Epidermal melanocyte (primary cell): ENCODE measurements around the gene SPRING1.
"Not testable (repeated sequence)": the region's sequence is repeated elsewhere in the genome, so short reads cannot be mapped to it uniquely, and the experiment has no call there.

Source experiments
- DNase-seq: peaks from one replicate; pipeline ENCODE4 v3.0.0; 2011; ENCODE audit warnings: low spot score; ENCODE audit not compliant: insufficient read length

Gene SPRING1

DNA sequence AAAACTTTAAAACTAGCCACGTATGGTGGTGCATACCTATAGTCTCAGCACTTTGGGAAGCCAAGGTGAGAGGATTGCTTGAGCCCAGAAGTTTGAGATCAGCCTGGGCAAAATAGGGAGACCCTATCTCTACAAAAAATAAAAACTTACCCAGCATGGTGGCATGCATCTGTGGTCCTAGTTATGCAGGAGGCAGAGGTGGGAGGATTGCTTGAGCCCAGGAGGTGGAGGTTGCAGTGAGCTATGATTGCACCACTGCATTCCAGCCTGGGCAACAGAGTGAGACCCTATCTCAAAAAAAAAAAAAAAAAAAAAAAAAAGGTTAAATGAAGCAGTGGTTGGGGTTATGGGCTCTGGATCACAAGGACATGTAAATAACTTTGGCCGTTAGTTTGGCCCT is 4.9 kb upstream of the SPRING1 start:
- not testable (repeated sequence) for DNase-seq

DNA sequence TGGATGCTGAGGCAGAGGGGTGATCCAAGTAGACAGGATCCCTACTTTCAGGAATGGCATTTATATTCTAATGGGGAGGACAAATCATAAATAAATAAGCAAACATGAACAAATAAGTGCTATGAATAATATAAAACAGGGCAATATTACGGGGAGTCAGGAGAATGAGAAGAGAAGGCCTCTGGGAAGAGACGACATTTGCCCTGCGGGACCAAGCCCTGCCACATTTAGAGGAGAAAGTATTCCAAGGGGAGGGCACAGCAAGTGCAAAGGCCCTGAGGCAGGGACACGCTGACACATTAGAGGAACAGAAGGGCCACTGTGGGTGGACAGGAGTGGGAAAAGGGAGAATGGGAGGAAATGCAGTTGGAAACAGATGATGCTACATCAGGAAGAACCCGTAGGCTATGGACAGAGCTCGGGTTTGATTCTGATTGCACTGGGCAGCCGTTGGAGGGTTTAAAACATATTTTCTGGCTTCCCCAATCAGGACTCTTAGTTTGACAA is 1.6 kb upstream of the SPRING1 start:
- no peak for DNase-seq

DNA sequence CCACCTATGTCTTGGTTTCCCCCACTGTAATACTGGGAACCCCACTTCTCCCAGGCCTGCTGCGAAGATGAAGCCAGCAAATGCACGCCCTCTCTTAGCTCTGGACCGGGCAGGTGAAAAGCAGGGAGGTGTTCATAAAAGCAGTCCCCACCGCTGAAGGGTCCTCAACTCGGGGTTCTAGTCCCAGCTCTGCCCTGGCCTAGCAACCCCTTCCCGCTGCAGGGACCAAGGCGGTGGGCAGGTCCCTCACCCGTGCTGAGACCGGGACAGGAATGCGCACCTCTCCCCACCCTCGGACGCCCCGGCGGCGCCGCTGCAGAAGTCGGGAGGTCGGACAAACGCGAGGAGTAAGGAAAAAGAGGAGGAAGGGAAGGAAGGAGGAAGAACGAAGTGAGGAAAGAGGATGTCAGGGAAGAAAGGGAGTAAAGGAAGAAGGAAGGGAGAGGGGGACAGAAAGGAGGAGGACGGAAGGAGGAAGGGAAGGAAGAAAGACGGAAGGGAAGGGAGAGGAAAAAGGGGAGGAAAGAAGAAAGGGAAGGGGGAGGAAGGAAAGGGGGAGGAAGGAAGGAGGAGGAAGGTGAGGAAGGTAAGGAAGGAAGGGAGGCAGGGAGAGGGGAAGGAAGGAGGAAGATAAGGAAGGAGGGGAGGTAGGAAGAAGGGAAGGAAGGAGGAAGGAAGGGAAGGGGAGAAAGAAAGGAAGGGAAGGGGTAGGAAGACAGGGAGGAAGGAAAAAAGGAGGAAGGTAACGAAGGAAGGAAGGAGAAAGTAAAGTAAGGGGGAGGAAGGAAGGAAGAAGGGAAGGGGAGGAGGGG is 701 bp downstream of the SPRING1 start:
- no peak for DNase-seq

DNA sequence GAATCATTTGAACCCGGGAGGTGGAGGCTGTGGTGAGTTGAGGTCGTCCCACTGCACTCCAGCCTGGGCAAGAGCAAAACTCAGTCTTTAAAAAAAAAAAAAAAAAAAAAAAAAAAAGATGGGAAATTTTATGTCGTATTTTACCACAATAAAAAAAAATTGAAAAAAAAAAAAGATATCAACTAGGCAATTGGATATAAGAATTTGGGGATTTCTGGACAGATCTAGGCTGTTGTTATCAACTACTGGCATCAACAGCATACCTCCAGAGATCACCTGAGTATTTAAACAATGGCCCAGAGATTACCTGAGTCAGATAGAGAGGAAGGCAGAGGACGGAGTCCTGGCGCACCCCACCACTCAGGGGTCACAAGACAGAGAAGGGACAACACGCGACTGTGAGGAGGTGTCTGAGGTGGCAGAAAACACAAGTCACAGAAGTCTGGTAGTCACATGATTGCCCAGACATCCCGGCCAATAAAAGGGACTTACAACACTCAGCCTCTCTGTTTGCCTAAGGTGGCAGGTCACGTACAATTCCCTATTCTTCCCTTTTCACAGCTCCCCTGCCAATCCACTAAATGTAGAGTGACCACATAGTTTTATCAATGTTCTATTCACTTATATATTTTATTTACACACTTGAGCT is 1.8 kb downstream of the SPRING1 start:
- DNase-seq: no peak

DNA sequence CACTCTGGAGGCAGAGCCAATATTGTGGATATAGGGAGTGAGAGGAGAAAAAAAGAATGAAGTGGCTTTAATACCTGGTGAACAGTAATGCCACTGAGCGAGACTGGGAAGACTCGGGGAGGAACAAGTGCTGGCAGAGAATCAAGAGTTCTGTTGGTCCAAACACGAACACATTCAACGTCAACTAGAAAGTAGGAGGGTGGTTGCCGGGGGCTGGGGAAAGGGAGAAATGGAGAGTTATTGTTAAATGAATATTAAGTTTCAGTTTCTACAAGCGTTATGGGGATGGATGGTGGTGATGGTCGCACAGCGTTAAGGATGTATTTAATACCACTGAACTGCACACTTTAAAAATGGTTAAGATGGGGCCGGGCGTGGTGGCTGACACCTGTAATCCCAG is 2.8 kb downstream of the SPRING1 start:
- DNase-seq: no peak

DNA sequence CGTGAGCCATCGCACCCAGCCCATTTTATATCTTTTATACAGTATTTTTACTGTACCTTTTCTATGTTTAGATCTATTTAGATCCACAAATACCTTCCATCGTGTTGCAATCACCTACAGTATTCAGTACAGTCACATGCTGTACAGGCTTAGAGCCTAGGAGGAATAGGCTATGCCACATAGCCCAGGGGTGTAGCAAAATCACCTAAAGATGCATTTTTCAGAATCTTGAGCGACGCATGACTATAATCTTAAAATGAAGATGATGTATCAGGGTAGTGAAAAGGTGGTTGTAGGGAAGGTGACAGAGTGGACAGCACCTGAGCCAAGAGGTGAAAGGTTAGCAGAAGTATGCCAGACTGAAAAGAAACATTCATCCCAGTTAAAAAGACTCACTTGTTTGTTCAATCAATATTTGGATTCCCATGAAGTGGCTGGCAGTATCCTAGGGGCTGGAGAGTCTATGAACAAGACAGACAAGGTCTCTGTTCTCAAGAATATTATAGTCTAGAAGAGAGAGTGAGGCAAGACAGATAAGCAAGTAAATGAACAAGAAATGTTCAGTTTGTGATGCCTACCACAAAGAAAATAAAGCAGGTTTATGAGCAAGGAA is 3.6 kb downstream of the SPRING1 start:
- DNase-seq: no peak

DNA sequence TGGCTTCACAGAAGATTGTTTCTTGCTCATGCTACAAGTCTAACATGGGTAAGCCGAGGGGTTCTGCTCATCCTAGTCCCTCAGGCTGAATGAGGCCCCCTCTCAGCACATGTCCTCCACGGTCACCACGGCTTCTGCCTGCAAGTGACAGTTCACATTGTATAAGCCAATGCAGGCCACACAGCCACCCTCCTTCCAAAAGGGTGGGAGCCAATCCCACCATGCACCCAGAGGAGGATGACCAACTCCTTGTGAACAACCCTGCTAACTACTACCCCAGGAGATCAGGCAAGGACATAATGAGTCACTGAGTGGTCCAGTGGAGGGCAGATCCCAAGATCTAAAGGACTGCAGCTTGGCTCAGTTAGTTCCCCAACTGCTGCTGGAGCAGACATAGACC is 6.1 kb downstream of the SPRING1 start:
- no peak for DNase-seq

DNA sequence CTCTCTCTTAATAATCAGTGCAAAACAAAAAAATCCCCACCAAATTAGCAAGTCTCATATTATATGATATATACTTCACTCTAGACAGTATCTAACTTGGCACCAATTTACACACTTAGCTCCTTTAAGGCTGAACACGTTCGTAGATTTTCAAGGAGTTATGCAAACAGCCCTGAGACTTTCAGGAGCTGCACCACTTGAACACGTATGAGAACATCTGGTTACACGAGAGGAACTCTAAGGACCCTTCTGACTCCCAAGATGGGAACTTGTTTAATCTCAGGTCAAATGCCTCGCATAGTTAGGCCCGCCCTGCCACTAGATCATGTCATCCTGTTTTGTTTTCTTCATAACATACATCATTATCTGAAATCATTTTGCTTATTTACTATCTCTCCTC is 10.0 kb downstream of the SPRING1 start:
- DNase-seq: no peak

DNA sequence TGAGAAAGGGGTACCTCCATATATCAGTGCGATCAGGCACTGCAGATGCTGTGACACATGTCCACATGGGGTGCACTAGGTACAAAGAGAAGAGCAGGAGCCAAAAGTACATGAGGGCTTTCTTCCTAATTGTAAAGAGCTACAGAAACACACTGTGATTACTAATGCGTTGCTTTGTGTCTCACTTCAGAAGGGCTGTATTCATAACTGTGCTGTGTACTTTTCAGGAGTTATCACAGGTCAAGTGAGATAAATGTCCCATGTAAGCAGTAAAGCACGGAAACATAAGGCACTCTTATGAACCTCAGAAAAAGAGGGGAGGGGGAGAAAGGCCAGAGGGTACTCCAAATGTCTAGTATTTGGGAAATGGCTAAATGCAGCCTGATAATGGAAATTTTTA is 10.6 kb downstream of the SPRING1 start:
- no peak for DNase-seq

DNA sequence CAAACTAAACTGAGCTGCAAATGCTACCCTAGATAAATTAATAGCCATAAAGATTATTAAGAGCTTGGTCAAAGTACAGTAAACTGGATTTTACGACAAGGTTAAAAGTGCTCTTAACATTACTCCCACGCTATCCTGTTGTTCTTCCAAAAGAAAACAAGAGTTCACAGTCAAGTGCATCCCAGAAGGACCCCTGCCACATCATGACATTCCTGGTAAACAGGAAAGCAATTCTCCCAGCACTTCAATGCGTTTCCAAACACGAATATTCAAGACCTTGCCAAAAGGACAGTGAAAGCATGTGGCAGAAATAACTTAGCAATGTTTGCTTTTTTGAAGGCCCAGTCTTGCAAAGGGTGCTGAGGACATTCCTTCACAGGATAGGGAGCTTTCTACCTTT is 11.2 kb downstream of the SPRING1 start:
- DNase-seq: no peak

DNA sequence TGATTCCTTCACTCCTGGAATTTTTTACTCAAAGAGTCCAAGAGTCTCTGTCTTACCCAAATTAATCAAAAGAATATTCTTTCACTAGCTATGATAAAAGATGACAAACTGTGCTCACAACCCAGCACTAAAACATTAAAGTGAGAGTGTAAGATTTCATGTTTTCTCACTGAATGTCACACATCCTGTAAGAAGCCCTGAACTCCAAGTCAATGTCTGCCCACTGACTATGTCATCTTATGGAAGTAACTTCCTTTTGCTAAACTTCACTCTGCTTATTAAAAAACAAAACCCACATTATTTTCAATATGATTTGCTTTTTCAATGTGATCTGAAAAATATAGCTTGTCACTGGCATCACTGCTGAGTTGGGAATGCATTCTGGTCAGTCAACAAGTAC is 15.6 kb downstream of the SPRING1 start:
- DNase-seq: no peak

DNA sequence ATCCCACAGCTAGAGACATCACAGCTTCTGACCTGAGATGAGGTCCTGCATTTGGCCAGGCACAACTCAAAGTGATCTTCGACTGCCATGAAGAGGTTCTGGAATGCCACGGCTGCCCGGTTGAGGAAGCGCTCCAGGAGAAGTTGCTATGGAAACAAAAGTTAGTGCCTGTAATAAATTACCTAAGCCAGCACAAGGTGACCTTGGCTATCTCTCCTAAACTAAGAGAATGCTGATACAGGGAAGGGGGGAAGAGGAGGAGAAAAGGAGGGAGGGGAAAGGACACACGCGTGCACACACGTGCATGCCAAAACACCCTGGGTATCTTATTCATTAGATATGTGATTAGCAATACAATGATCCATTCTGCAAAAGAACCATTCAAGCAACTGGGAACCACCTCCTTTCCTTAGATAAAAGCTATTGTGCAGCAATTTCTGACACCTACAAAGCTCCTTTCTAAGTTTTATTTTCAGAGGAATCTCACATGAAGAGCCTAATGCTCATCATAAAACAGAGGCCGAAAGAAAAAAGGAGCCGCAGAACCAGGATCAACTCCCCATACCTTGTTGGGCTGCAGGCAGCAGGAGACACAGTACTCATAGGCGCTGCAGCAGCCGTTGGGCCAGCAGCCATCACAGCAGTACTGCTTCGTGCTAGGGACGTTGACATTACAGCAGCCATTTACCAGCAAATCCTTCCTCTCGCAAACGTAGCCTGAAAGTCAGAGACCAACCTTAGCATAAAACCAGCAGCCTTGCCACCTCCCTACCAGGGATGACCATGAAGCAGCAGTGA is 17.9 kb downstream of the SPRING1 start:
- no peak for DNase-seq

DNA sequence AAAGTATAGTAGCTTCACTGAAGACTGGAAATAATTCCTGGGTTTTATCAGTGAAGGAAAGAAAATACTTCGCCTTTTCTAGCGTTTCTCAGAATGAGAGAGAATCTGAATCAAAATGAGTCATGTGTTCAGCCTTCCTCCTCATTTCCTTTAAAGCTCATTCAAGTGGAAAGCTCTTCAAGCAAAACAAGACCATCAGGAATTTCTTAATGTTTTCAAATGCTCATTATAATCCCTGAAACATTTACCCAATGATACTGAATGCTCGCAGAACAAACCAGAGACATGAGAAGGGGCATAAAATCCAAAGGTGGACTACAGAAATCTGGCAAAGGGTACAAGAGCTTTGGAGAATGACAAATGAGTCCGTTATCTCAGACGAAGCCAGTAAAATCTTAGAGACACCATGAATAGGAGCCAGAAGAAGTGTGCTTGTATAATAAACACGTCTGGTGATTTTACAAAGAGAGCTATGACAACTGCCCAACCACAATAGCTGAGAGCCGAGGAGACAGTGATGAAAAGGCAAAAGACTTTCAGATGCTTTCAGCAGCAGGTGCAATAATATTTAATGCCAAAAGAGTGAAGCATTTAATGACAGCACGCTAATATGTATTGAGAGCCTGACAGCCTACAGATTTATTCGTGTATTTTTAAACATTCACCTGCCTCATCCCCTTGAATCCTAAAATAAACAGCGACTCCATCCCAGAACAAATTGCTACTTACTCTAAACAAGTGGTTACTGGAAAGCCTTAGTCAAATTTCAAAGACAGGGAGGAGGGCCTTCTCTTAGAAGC is 19.0 kb downstream of the SPRING1 start:
- no peak for DNase-seq

DNA sequence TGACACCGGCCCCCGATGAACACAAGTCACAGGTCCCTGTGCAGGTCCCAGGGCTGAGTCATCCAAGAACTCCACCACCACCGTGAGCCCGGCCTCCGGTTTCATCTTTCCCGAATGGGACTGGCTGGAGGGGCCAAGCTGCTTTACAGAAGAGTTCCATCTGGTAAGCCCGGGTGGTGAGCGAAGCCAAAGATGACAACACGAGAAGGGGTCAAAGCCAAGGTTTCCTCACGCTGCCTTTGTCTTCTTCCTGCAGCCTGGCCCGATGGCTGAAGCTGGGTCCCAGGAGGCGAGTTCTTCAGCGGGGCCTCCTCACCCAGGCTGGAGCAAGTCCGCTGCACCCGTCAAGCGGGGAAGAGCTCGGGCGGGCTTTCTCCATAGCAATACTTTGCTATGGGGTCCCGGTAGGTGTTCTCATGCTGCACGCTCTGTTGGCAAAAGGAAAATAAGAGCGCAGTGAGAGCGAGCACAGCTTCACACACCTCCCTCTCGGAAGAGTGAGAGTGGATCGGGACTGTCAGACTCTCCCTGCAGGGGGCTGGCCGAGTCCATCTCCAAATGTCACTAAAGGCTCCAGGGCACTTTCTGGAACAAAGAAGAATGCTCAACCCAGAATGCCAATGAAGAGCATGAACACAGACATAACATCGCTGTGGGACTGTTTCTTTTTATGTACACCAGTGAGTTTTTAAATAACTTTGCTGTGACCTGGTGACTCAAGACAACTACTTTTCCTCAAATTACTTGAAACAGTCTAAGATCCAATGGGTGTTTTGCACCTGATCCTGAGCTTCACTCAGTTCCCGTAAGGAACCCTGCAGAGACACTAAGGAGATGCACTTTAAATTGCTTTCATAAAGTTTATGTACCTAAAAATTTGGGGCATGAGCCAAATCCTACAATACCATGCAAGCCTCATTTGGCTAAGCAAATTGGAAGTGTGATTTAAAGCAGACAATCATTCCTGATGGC is 20.1 kb downstream of the SPRING1 start:
- peak; percentile 58 for DNase-seq

DNA sequence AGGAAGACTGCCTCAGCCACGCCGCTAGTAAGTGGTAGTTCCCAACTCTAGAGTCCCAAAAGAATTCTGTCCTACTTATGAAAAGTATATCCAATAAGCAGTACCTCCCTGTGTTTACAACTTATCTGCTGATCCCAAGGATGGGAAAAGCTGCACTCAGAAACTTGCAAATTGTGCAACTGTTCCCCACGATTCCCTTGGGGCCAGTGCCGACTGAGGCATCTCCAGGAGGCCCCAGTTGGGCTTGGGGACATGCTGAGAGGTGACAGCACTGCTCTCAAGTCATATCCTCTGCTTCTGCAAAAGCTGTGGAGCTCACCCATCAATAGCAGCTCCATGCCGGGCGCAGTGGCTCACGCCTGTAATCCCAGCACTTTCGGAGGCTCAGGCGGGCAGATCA is 23.7 kb downstream of the SPRING1 start:
- no peak for DNase-seq

DNA sequence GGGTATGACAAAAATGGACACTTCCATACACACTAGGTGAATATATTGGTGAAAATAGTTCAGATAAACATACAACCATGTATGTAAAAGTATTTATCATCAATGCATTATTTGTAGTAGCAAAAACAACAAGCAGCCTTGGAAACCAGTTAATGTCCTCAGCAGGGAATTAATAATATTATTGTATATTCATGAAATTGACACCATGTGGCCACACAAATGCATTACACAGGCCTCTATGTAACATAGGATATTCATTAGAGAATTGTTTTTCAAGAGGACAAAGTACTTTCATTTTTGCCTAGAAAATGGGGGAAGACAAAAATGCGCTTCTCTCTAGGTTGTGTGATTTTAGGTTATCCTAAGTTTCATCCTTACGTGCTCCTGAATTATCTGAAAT is 24.3 kb downstream of the SPRING1 start:
- DNase-seq: no peak

DNA sequence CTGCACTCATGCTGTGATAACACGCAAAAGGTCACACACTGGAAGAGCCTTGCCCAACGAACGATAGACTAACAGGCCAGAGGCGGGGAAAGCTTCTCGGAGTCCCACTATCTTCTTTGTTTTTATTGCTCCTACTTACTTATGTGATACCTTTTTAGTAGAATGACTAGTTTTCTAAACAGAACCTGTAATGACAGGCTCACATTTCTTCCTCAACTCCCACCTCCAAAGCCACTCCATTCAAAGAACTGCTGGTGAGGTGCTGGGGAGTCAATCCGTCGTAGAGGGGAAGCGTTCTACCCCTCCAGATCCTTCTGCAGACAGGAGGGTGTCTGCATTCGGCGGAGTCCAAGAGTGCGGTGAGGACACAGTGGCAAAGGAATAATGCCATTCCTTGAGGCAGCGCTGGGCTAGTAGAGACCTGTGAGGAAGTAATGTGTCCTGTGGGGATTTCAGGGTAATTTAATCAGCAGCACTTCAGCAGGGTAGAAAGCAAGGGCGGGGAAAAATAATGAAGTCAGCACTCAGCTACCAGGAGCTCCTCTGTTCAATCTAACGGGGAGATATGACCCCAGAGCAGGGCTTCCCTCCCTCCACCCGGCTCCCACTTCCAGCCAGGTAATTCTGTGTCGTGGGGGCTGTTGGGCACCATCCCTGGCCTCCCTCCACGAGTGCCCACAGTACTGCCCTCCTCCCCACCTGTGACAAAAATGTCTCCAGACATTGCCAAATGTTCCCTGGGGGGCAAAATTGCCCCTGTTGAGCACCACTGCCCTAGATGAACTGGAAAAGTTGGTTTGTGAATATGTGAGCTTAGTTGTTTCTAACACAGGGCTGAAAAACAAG is 25.2 kb downstream of the SPRING1 start:
- no peak for DNase-seq

DNA sequence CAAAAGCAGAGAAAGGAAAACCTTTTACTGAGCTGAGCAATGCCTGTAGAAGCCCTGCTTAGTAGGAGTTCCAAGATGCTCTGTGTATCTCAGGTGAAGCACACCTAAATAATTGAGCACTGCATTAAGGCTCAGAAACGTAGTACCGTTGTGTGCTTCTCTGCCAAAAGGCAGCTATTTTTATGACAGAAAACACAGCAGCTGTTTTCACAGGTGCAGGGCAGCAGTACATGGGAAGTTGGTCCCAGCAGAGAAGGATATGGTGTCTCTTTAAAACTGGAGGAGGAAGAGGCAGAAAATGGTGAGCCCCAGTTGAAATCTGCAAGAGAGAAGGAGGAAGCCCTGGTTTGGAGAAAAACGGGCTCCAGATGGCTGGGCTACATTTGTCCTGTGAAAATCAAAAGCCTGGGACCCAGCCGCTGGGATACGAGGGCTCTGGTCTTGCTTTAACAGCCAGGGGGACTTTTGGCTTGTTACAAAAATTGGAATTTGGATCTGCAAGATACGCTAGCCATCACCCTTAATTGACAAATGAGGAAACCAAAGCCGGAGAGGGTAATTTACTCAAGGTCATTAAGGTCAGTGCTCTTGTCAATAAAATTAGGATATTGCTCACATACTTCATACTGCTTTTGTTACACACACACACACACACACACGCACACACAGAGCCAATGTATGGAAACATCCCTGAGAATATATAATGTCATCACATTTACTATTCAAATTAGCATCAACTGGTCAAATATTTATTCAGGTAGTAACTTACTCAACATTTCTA is 27.3 kb downstream of the SPRING1 start:
- DNase-seq: no peak
